K562 (cell line): ENCODE measurements around the gene ACTR3C. TPM values are rescaled to one million over a fixed set of nuclear protein-coding genes. Genes with fewer than 3 reads are reported as not detected.

Source experiments
- ATAC-seq: fragments of 200-7000 bp; cut with Tn5 transposase; 3 replicates; pipeline ENCODE4 v1.9.1; 2020; ENCODE audit warnings: moderate library complexity
- BruUV-seq: library from RNA; stranded (reverse); fragments of 400-500 nt; replicated peaks from 2 replicates; lab custom pipeline; 2021; lab: Mats Ljungman, UMichigan
- CTCF ChIA-PET: fragments of 300-600 bp; formaldehyde crosslinking; extraction: SDS; loops from one replicate; lab custom pipeline; 2021; ENCODE audit warnings: low intra/inter-chr PET ratio; lab: Yijun Ruan, JAX
- POLR2A ChIA-PET: fragments of 300-600, 350-650 bp; sonication (Branson Sonifier 250); formaldehyde crosslinking; extraction: SDS; loops from one replicate; lab custom pipeline; 2021; ENCODE audit warnings: antibody characterized with exemption, inconsistent platforms; lab: Yijun Ruan, JAX
- DNase-seq, 4 experiments: peaks; one replicate each; pipeline versions ENCODE4 v3.0.0 to v3.0.0-alpha.2; 2011 to 2018; ENCODE audit warnings: low spot score in 3 of 4, mixed read lengths in 3 of 4; ENCODE audit errors: extremely low read depth in 1 of 4
- FAIRE-seq: peaks from 2 replicates; lab custom pipeline; 2011; peaks lifted over from hg19 to GRCh38; lab: Jason Lieb, UNC
- H2AFZ ChIP-seq: 2 replicates; pipeline ENCODE4 v1.6.0; 2011; ENCODE audit warnings: low read depth, low read length, control low read depth, inconsistent platforms
- H3K27ac ChIP-seq: fragments of 200-600 bp; 3 replicates; pipeline ENCODE4 v1.8.0; 2011; ENCODE audit warnings: low read depth, mild to moderate bottlenecking, control low read depth, inconsistent platforms, low read length, moderate library complexity, mixed read lengths; ENCODE audit errors: extremely low read depth
- H3K27me3 ChIP-seq, 2 experiments: fragments of 300-600 bp in 1 of 2; 2 replicates in 1 of 2; 3 replicates in 1 of 2; pipeline versions ENCODE4 v1.6.0 to v1.8.0; 2011; ENCODE audit warnings: inconsistent platforms in 2 of 2, low read length in 2 of 2, mild to moderate bottlenecking in 1 of 2, mixed read lengths in 1 of 2, moderate library complexity in 1 of 2; ENCODE audit not compliant: control insufficient read depth in 2 of 2, insufficient read depth in 2 of 2
- H3K36me3 ChIP-seq: fragments of 300-600 bp; 3 replicates; pipeline ENCODE4 v1.8.0; 2011; ENCODE audit warnings: mild to moderate bottlenecking, low read length, inconsistent platforms; ENCODE audit not compliant: control insufficient read depth, insufficient read depth
- H3K4me1 ChIP-seq, 2 experiments: fragments of 200-600 bp in 1 of 2; replicated peaks in 1 of 2; 2 replicates in 1 of 2; 3 replicates in 1 of 2; pipeline versions ENCODE4 v1.5.1 to v1.8.0; 2011; ENCODE audit warnings: inconsistent platforms in 2 of 2, low read length in 2 of 2, mild to moderate bottlenecking in 1 of 2, mixed read lengths in 1 of 2, moderate library complexity in 1 of 2; ENCODE audit not compliant: control insufficient read depth in 2 of 2, insufficient read depth in 2 of 2
- H3K4me2 ChIP-seq: 2 replicates; pipeline ENCODE4 v1.6.1; 2011; ENCODE audit warnings: low read length, control low read depth, inconsistent platforms, mixed read lengths; ENCODE audit not compliant: insufficient read depth
- H3K4me3 ChIP-seq: fragments of 200-600 bp; sonication (generic), shearing (Covaris generic); 2 replicates; pipeline ENCODE4 v1.5.1; 2016; ENCODE audit warnings: control low read depth, inconsistent platforms
- H3K79me2 ChIP-seq: fragments of 200-600 bp; 3 replicates; pipeline ENCODE4 v1.8.0; 2011; ENCODE audit warnings: low read length, inconsistent platforms; ENCODE audit not compliant: control insufficient read depth, insufficient read depth
- H3K9ac ChIP-seq, 2 experiments: 2 replicates each; pipeline versions ENCODE4 v1.6.0 to v1.6.1; 2011; ENCODE audit warnings: low read depth in 2 of 2, low read length in 2 of 2, control low read depth in 1 of 2, inconsistent platforms in 1 of 2, mild to moderate bottlenecking in 1 of 2, mixed read lengths in 1 of 2; ENCODE audit not compliant: insufficient read depth in 1 of 2
- H3K9me1 ChIP-seq: one replicate; pipeline ENCODE4 v1.6.0; 2011; ENCODE audit warnings: inconsistent platforms, mild to moderate bottlenecking, low read length, moderate library complexity; ENCODE audit not compliant: control insufficient read depth, insufficient read depth
- H3K9me3 ChIP-seq: replicated peaks from 2 replicates; pipeline ENCODE4 v1.5.1; 2011; ENCODE audit warnings: low read depth, low read length, inconsistent platforms; ENCODE audit not compliant: control insufficient read depth, insufficient read depth
- H4K20me1 ChIP-seq: replicated peaks from 2 replicates; pipeline ENCODE4 v1.6.1; 2011; ENCODE audit warnings: low read length, inconsistent platforms, mixed read lengths; ENCODE audit not compliant: control insufficient read depth, insufficient read depth
- CEBPB ChIP-seq: fragments of 450-650 bp; IDR thresholded peaks from 2 replicates; pipeline ENCODE4 v1.6.1; 2016; ENCODE audit warnings: missing genetic modification characterization, missing compliant biosample characterization
- CEBPG ChIP-seq, 3 experiments: fragments of 200-800 bp in 1 of 3; sonication (Bioruptor generic) in 1 of 3; sonication (generic) in 1 of 3; formaldehyde crosslinking in 1 of 3; IDR thresholded peaks in 2 of 3; conservative IDR thresholded peaks in 1 of 3; 2 replicates each; pipeline versions ENCODE4 v1.6.1 to v1.8.0; 2016 to 2022; ENCODE audit warnings: missing compliant biosample characterization in 2 of 3, missing genetic modification characterization in 2 of 3, mild to moderate bottlenecking in 1 of 3, missing genetic modification reagents in 1 of 3
- FOS ChIP-seq: IDR thresholded peaks from 3 replicates; pipeline ENCODE4 v1.6.1; 2011; ENCODE audit not compliant: insufficient read length; ENCODE audit errors: extremely low read depth
- HDAC6 ChIP-seq: IDR thresholded peaks from 2 replicates; pipeline ENCODE4 v1.6.1; 2012; ENCODE audit warnings: low read depth, mild to moderate bottlenecking, control low read depth, inconsistent platforms, low read length, moderate library complexity
- WHSC1 ChIP-seq: IDR thresholded peaks from one replicate; pipeline ENCODE4 v1.6.1; 2012; ENCODE audit warnings: low read length, control low read depth, inconsistent platforms
- ZNF583 ChIP-seq: fragments of 250-450 bp; sonication (Bioruptor Pico); IDR thresholded peaks from 2 replicates; pipeline ENCODE4 v1.4.0; 2020
- WGBS: fragments of 100-300 bp; shearing (Covaris generic); methylation state at CpG from one replicate; pipeline ENCODE4 v1.1.6; 2016; ENCODE audit warnings: low coverage, mixed read lengths; ENCODE audit not compliant: insufficient coverage; ENCODE audit errors: missing lambda C conversion rate; 5-methylcytosine and 5-hydroxymethylcytosine counted together
- in situ Hi-C: fragments of 300-500 bp; cut with MboI; formaldehyde crosslinking; loops from 4 replicates; pipeline ENCODE4 v1.15.0; 2018; ENCODE audit warnings: inconsistent platforms, mixed read lengths
- intact Hi-C: fragments of 100-400 bp; cut with micrococcal nuclease; formaldehyde crosslinking; loops from 2 replicates; pipeline ENCODE4 v1.14.2; 2022
- polyA plus RNA-seq, 8 experiments: library from polyadenylated mRNA; depleted of rRNA in 4 of 8; stranded (reverse) in 5 of 8; unstranded in 3 of 8; fragments of >200 nt; fragmentation: Nextera tagmentation in 2 of 8; fragmentation: Illumina TruSeq in 1 of 8; extraction: Ambion mirVana in 2 of 8; extraction: Trizol in 1 of 8; gene quantifications; 2 replicates each; pipeline versions ENCODE4 v1.2.1 to v1.2.3, GENCODE V29; 2011 to 2014; ENCODE audit warnings: inconsistent platforms in 1 of 8, missing spikeins in 1 of 8
- total RNA-seq, 7 experiments: library from RNA; depleted of rRNA in 6 of 7; stranded (reverse); fragments of >200 nt in 6 of 7; fragmentation: Illumina TruSeq in 2 of 7; extraction: Trizol in 2 of 7; gene quantifications; 2 replicates each; pipeline versions ENCODE4 v1.2.1 to v1.2.3, GENCODE V29; 2011 to 2021; ENCODE audit warnings: low replicate concordance in 1 of 7
- TF ChIP-seq, protein P1 (sequence below), 2 experiments: fragments of 450-650 bp in 1 of 2; sonication (generic) in 1 of 2; formaldehyde crosslinking in 1 of 2; IDR thresholded peaks in 1 of 2; conservative IDR thresholded peaks in 1 of 2; 2 replicates each; pipeline versions ENCODE4 v1.6.1 to v1.8.1; 2016 to 2023; ENCODE audit warnings: mild to moderate bottlenecking in 2 of 2, moderate library complexity in 2 of 2, inconsistent platforms in 1 of 2, missing genetic modification reagents in 1 of 2
- TF ChIP-seq, protein P2 (sequence below), 2 experiments: fragments of 450-650 bp; IDR thresholded peaks; 2 replicates each; pipeline ENCODE4 v1.6.1; 2018; ENCODE audit warnings: mild to moderate bottlenecking in 2 of 2, low read depth in 1 of 2; ENCODE audit not compliant: partially characterized antibody in 2 of 2

ACTR3C gene
- total and polyA plus RNA-seq, 9 of the 15 experiments (the other 6 are each of a cell fraction or from before 2014, with no cell fraction given): 9.0 to 35.4 (median 13.3) TPM

DNA sequence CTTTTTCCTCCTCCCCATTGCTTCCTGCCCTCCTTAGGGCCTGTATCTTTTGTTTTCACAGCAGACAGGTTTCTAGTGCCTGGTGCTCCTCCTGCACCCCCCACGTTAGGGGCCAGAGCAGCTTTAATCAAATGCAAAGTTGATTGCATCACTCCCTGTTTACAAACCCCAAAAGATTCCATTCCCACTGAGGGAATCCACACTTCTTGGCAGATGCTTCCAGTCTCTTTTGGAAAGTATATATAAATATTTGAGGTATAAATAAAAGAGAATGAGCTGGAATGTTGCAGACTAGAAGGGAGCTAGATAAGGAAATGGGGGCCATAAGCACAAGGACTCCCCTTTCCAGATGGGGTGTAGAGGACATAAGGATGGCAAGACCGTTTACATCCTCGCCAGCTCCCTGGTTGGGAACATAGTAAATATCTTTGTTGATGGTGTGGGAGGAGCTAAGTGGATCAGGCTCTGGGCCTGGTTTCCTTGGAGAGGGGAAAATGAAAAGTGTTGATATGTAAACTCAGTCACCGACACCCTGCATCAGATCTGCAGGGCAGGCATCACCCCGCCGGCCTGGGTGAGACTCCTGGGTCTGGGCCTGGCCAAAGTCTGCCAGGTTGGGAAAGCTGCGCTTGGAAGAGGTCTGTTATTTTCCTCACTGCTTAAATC, 11.9 kb upstream of the ACTR3C start:
- no TSS peak for BruUV-seq
- Histone ChIP-seq H3K4me1 (peaks cover 0 to 26% of the 10 kb centered on the region in 2 experiments; a peak in 3 of 5 replicates), H2AFZ (no peak overlapping the region), H3K27me3 (no peaks in the 10 kb centered on the region), H3K9ac (no peak overlapping the region), H3K27ac (no peak overlapping the region), H3K9me1 (peaks cover 6% of the 10 kb centered on the region), H4K20me1 (peaks cover 5% of the 10 kb centered on the region; the same call in 1 of the 2 replicates), H3K9me3 (no peaks in the 10 kb centered on the region), H3K36me3 (peaks cover 58% of the 10 kb centered on the region; the same call in 2 of the 3 replicates), H3K4me3 (no peak overlapping the region), H3K4me2 (no peak overlapping the region), H3K79me2 (no peaks in the 10 kb centered on the region)
- CTCF ChIA-PET: no interaction called here
- 72% methylated on average over 7 of the region's 7 CpGs for WGBS
- no peak for FAIRE-seq
- DNase-seq: peak in 2 of 4 experiments; percentile 13 to 14
- POLR2A ChIA-PET: interaction anchor here (0.7 to 2.0 kb wide), 8 partner anchors 8 to 473 kb away, joined by 3 to 13 read pairs (median 4); partner anchors contain the start of gene ACTR3C
- no peak for ATAC-seq
- TF ChIP-seq WHSC1 (peak; percentile 43), CEBPB (peak; percentile 74), FOS (no peak), CEBPG (CRISPR knock-in tag; IDR thresholded peaks at IDR 0.05) (peak; percentile 53), CEBPG (tag; conservative IDR thresholded peaks at IDR 0.05 in 1 of 2, IDR thresholded peaks at IDR 0.05 in 1 of 2) (peak; percentile 74 to 82), HDAC6 (0 out of 2 replicates have a peak, but pooled peaks have one; percentile 10), ZNF583 (CRISPR knock-in tag) (no peak)
- TF ChIP-seq, protein P1, sequence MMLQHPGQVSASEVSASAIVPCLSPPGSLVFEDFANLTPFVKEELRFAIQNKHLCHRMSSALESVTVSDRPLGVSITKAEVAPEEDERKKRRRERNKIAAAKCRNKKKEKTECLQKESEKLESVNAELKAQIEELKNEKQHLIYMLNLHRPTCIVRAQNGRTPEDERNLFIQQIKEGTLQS (IDR thresholded peaks at IDR 0.05): peak; percentile 72
- TF ChIP-seq, protein P1 (CRISPR knock-in tag; conservative IDR thresholded peaks at IDR 0.05): no peak
- TF ChIP-seq, protein P2, sequence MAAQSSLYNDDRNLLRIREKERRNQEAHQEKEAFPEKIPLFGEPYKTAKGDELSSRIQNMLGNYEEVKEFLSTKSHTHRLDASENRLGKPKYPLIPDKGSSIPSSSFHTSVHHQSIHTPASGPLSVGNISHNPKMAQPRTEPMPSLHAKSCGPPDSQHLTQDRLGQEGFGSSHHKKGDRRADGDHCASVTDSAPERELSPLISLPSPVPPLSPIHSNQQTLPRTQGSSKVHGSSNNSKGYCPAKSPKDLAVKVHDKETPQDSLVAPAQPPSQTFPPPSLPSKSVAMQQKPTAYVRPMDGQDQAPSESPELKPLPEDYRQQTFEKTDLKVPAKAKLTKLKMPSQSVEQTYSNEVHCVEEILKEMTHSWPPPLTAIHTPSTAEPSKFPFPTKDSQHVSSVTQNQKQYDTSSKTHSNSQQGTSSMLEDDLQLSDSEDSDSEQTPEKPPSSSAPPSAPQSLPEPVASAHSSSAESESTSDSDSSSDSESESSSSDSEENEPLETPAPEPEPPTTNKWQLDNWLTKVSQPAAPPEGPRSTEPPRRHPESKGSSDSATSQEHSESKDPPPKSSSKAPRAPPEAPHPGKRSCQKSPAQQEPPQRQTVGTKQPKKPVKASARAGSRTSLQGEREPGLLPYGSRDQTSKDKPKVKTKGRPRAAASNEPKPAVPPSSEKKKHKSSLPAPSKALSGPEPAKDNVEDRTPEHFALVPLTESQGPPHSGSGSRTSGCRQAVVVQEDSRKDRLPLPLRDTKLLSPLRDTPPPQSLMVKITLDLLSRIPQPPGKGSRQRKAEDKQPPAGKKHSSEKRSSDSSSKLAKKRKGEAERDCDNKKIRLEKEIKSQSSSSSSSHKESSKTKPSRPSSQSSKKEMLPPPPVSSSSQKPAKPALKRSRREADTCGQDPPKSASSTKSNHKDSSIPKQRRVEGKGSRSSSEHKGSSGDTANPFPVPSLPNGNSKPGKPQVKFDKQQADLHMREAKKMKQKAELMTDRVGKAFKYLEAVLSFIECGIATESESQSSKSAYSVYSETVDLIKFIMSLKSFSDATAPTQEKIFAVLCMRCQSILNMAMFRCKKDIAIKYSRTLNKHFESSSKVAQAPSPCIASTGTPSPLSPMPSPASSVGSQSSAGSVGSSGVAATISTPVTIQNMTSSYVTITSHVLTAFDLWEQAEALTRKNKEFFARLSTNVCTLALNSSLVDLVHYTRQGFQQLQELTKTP (IDR thresholded peaks at IDR 0.05; ENCODE audit: low read depth in 1 of 2, partially characterized antibody in 2 of 2): no peak
- in situ Hi-C loops: no loop called here
- intact Hi-C loops: no loop called here
